Measurements from ENCODE around the gene ABHD6. TPM values are rescaled to one million over a fixed set of nuclear protein-coding genes. Genes with fewer than 3 reads are reported as not detected.
A peak's percentile ranks its signal among the peaks of the same experiment; 100 is the strongest.
"Not testable (repeated sequence)": the region's sequence is repeated elsewhere in the genome, so short reads cannot be mapped to it uniquely, and the experiment has no call there.

Gene ABHD6
- total RNA-seq, 2 experiments from 2014 or later: 4.1 to 5.0 TPM

DNA sequence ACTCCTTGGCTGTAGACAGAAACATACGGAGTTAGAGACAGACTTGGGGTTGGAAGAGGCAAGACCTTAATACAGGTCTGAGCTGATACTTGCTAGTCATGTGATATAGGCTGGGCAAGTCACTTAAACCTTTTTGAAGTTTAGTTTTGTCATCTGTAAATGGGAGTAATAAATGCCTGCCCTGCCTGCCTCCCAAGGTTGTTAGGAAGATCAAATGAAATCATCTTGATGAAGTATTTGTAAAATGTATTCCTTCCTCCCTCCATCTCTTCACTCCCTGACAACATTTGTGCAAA is 98.0 kb downstream of the ABHD6 start:
- POLR2A ChIA-PET: interaction anchor here (1.5 kb wide), 1 partner anchor 14 kb away, joined by 7 read pairs; no protein-coding TSS in a partner anchor

DNA sequence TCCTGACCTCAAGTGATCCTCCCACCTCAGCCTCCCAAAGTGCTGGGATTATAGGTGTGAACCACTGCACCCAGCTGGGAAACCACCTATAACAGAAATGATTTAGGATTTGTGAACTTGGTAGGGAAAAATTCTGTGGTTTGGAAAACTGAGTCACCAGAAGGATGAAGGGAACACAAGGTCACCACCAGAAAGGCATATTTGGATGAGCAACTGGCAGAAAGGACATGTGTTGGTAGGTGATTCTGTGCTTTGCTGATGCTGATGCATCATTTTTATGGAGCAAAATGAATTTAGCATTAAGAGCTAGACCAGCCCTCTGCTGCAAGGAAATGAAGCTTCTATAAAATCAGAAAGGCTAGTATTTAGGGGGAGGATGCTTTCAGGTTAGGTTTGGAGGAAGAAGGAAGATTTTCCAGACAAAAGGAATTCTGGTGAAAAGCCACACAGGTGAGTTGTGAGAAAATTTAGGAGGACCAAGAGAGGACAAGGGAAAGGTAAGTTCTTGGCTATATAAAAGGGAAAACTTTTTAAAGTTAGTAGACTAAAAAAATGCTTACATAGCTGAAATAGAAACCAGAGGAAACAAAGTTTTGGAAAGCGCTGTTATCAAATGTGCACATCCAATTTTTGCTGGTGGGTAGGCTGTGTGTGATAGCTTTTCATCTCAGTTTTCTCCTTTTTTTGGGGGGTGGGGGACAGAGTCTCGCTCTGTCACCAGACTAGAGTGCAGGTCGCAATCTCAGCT is 98.7 kb downstream of the ABHD6 start:
- no peak overlapping the region for H3K4me3 Mint-ChIP-seq
- POLR2A ChIA-PET: interaction anchor here (0.7 to 0.8 kb wide), 2 partner anchors 23 to 1365 kb away, joined by 3 to 8 read pairs; no protein-coding TSS in a partner anchor
- no peak for DNase-seq

More for the DNA sequence above, 98.0 kb downstream of the ABHD6 start:
- CTCF ChIA-PET: interaction anchor here (0.9 to 5.6 kb wide), 8 partner anchors 9 to 156 kb away, joined by 3 to 24 read pairs (median 4); partner anchors contain the start of genes HTD2, KCTD6 and RPP14
- Mint-ChIP-seq H3K4me1 (peaks cover 47% of the 10 kb centered on the region), H3K9me3 (no peaks in the 10 kb centered on the region), H3K36me3 (ENCODE audit: low read depth) (peaks cover 13% of the 10 kb centered on the region), H3K27ac (peak overlapping the region; percentile 89), H3K27me3 (no peaks in the 10 kb centered on the region), H3K4me3 (peak overlapping the region; percentile 100)
- DNase-seq: no peak

DNA sequence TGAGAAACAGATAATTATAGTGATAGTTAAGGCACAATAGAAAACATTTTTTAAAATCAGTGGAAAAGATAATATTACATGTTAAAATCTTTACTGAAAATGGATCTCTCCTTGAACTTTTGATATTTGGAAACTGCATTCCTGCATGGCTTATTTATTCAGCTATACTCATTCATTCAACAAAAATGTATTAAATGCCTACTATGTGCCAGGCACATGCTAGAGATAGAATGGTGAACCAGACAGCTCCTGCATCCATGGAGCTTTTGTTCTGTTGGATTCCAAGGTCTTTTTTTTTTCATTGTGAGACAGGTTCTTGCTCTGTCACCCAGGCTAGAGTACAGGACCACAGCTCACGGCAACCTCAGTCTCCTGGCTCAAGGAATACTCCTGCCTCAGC is 99.6 kb downstream of the ABHD6 start:
- Mint-ChIP-seq H3K4me3 (no peak overlapping the region), H3K27me3 (no peaks in the 10 kb centered on the region), H3K36me3 (ENCODE audit: low read depth) (peaks cover 24% of the 10 kb centered on the region), H3K9me3 (no peaks in the 10 kb centered on the region), H3K27ac (no peak overlapping the region), H3K4me1 (peaks cover 43% of the 10 kb centered on the region)
- ChIA-PET POLR2A (interaction anchor here (0.7 kb wide), 1 partner anchor 1366 kb away, joined by 8 read pairs; no protein-coding TSS in a partner anchor), CTCF (interaction anchor here (0.7 to 5.6 kb wide), 8 partner anchors 10 to 154 kb away, joined by 3 to 24 read pairs (median 6); partner anchors contain the start of genes HTD2, KCTD6 and RPP14)
- no peak for DNase-seq

More for the DNA sequence above, 98.7 kb downstream of the ABHD6 start:
- peaks cover 21% of the 10 kb centered on the region for H3K36me3 Mint-ChIP-seq (ENCODE audit: low read depth)
- no peaks in the 10 kb centered on the region for H3K9me3 Mint-ChIP-seq
- no peak overlapping the region for H3K27ac Mint-ChIP-seq
- H3K4me1 Mint-ChIP-seq: peaks cover 48% of the 10 kb centered on the region
- H3K27me3 Mint-ChIP-seq: no peaks in the 10 kb centered on the region
- CTCF ChIA-PET: interaction anchor here (1.0 to 5.6 kb wide), 7 partner anchors 10 to 84 kb away, joined by 3 to 24 read pairs (median 4); partner anchors contain the start of genes HTD2 and RPP14

DNA sequence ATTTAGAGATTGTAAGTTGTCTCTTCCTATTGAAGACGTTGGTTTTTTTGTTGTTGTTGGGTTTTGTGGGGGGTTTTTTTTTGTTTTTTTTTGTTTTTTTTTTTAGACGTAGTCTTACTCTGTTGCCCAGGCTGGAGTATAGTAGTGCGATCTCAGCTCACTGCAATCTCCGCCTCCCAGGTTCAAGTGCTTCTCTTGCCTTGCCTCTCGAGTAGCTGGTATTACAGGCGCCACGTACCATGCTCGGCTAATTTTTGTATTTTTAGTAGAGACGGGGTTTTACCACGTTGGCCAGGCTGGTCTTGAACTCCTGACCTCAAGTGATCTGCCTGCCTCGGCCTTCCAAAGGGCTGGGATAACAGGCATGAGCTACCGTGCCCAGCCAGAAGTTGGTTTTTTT is 101.6 kb downstream of the ABHD6 start:
- H3K36me3 Mint-ChIP-seq (ENCODE audit: low read depth): peaks cover 27% of the 10 kb centered on the region
- DNase-seq, H3K4me3 Mint-ChIP-seq, POLR2A ChIA-PET, H3K27ac Mint-ChIP-seq, H3K27me3 Mint-ChIP-seq, H3K9me3 Mint-ChIP-seq: not testable (repeated sequence)
- CTCF ChIA-PET: interaction anchor here (0.6 to 2.3 kb wide), 6 partner anchors 13 to 979 kb away, joined by 3 to 7 read pairs (median 3); partner anchors contain the start of gene KCTD6
- H3K4me1 Mint-ChIP-seq: peaks cover 31% of the 10 kb centered on the region

DNA sequence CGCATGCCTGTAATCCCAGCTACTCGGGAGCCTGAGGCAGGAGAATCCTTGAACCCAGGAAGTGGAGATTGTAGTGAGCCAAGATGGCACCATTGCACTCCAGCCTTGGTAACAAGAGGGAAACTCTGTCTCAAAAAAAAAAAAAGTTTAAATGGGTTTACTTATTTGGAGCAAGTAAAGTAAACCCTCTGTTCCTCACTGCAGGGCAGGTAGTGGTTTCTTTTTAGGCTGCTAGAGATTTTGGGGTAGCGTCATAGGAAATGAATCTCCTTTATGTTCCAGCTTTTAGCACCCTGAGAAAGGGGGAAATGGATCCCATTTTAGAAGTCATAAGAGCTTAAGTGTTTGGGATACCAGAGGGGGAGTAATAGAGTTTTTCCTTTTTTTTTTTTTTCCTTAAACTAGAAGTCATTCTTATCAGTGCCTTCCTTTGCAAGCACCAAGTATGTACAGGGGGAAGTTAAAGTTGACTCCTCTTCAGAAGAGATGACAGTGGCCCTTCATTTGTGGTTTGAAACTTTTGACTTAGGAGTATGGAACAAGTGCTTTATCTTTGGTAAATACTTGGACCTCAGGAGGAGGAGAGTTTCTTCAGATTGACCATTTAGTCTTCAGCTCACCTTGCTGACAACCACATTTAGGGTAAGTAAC is 103.1 kb downstream of the ABHD6 start:
- peak overlapping the region; percentile 25 for H3K27ac Mint-ChIP-seq
- H3K4me1 Mint-ChIP-seq: peaks cover 20% of the 10 kb centered on the region
- POLR2A ChIA-PET: no interaction called here

DNA sequence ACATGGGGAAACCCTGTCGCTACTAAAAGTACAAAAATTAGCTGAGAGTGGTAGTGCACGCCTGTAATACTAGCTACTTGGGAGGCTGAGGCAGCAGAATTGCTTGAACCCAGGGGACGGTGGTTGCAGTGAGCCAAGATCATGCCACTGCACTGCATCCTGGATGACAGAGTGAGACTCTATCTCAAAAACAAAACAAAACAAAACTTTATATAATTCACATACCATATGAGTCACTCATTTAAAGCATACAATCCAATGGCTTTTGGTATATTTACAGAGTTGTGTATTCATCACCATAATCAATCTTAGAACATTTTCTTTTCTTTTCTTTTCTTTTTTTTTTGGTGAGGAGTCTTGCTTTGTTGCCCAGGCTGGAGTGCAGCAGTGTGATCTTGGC is 103.8 kb downstream of the ABHD6 start:
- H3K27ac Mint-ChIP-seq: peak overlapping the region; percentile 25
- no peak for DNase-seq
- H3K4me3 Mint-ChIP-seq: no peak overlapping the region
- ChIA-PET CTCF (interaction anchor here (0.6 kb wide), 2 partner anchors 61 to 72 kb away, joined by 3 read pairs; no protein-coding TSS in a partner anchor), POLR2A (no interaction called here)
- H3K27me3 Mint-ChIP-seq: no peaks in the 10 kb centered on the region
- peaks cover 29% of the 10 kb centered on the region for H3K36me3 Mint-ChIP-seq (ENCODE audit: low read depth)
- no peaks in the 10 kb centered on the region for H3K9me3 Mint-ChIP-seq
- H3K4me1 Mint-ChIP-seq: peaks cover 21% of the 10 kb centered on the region

More for the DNA sequence above, 103.1 kb downstream of the ABHD6 start:
- H3K36me3 Mint-ChIP-seq (ENCODE audit: low read depth): peaks cover 27% of the 10 kb centered on the region
- CTCF ChIA-PET: interaction anchor here (0.6 to 1.2 kb wide), 4 partner anchors 17 to 151 kb away, joined by 3 read pairs; partner anchors contain the start of gene KCTD6
- H3K27me3 Mint-ChIP-seq: no peaks in the 10 kb centered on the region
- no peaks in the 10 kb centered on the region for H3K9me3 Mint-ChIP-seq
- no peak overlapping the region for H3K4me3 Mint-ChIP-seq
- no peak for DNase-seq

DNA sequence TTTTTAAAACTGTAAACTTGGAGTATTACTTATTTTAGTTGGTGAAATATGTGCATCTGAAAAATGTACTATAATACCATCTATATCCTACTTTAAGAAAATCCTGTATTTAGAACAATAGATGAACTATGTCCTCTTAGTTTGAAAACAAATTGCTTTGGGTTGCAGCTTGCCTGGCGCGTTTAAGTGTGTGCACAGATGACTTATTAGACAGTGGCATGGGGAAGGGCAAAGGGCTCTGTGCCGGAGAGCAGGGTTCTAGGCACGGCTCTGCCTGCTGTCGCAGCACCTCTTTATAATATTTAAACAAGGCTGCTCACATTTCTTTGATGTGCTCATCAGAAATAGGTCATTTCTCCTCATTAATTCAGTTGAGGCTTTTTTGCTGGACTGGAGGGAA is 105.1 kb downstream of the ABHD6 start:
- H3K9me3 Mint-ChIP-seq: peaks cover 2% of the 10 kb centered on the region
- peaks cover 33% of the 10 kb centered on the region for H3K36me3 Mint-ChIP-seq (ENCODE audit: low read depth)
- no peak overlapping the region for H3K27ac Mint-ChIP-seq
- ChIA-PET POLR2A (no interaction called here), CTCF (no interaction called here)
- DNase-seq: no peak
- H3K27me3 Mint-ChIP-seq: no peaks in the 10 kb centered on the region
- no peak overlapping the region for H3K4me3 Mint-ChIP-seq
- H3K4me1 Mint-ChIP-seq: peaks cover 27% of the 10 kb centered on the region

Other genes with a start within 250 kb of the ABHD6 start
- 10 to 100 TPM; 27.2 to 28.1 TPM for gene FLNB, start 229.4 kb upstream of the ABHD6 start, total RNA-seq
- gene DNASE1L3, start 26.8 kb upstream of the ABHD6 start, total RNA-seq: not detected
- gene RPP14, start 68.5 kb downstream of the ABHD6 start, total RNA-seq: 10 to 100 TPM; 12.7 to 15.4 TPM
- gene HTD2, start 68.7 kb downstream of the ABHD6 start, total RNA-seq: 1 to 10 TPM; 6.2 to 7.0 TPM
- gene PXK, start 95.1 kb downstream of the ABHD6 start, total RNA-seq: 10 to 100 TPM; 30.3 to 40.2 TPM
- gene PDHB, start 196.0 kb downstream of the ABHD6 start, total RNA-seq: 10 to 100 TPM; 47.6 to 50.6 TPM

Measured in activated CD4-positive, alpha-beta T cell treated with anti-CD3 and anti-CD28 coated beads, Interleukin-2, amount 10 ng/mL, durations not matched to agents 7 days and 5 days (primary cell).